Measurements from ENCODE around the gene DEDD.
"Not testable (repeated sequence)": the region's sequence is repeated elsewhere in the genome, so short reads cannot be mapped to it uniquely, and the experiment has no call there.

Gene DEDD

GRCh38 chr1:161117759-161118581, 14.5 kb downstream of the DEDD start, which contains the start of the genes NIT1 and PFDN2:
Gene NIT1 (plus strand): TSS chr1:161118105. CDS start chr1:161118177, 72 bp downstream.
Gene PFDN2 (minus strand): TSS chr1:161118037. CDS start chr1:161118026, 11 bp downstream.
- peak; percentile 77 for DNase-seq (ENCODE audit: low read depth)
- no peak for TF ChIP-seq CTCF (conservative IDR thresholded peaks at IDR 0.05; ENCODE audit: low read length)
- H3K4me3 ChIP-seq (ENCODE audit: low read length) = peak within 1 kb of the TSS; percentile 100

GRCh38 chr1:161115961-161116360, 16.5 kb downstream of the DEDD start:
- not testable (repeated sequence) for H3K4me3 ChIP-seq (ENCODE audit: low read length); DNase-seq (ENCODE audit: low read depth)

GRCh38 chr1:161115132-161115711, 17.2 kb downstream of the DEDD start:
- H3K4me3 ChIP-seq (ENCODE audit: low read length) = no peak overlapping the region
- TF ChIP-seq CTCF (conservative IDR thresholded peaks at IDR 0.05; ENCODE audit: low read length) = no peak
- peak; percentile 65 for DNase-seq (ENCODE audit: low read depth)

GRCh38 chr1:161114556-161114955, 17.9 kb downstream of the DEDD start:
- no peak overlapping the region for H3K4me3 ChIP-seq (ENCODE audit: low read length)

GRCh38 chr1:161113915-161114314, 18.6 kb downstream of the DEDD start:
- no peak overlapping the region for H3K4me3 ChIP-seq (ENCODE audit: low read length)
- no peak for DNase-seq (ENCODE audit: low read depth)
- no peak for TF ChIP-seq CTCF (conservative IDR thresholded peaks at IDR 0.05; ENCODE audit: low read length)

More at GRCh38 chr1:161114556-161114955, 17.9 kb downstream of the DEDD start:
- no peak for DNase-seq (ENCODE audit: low read depth)
- TF ChIP-seq CTCF (conservative IDR thresholded peaks at IDR 0.05; ENCODE audit: low read length) = no peak

- no peak for DNase-seq (ENCODE audit: low read depth)
- no peak for TF ChIP-seq CTCF (conservative IDR thresholded peaks at IDR 0.05; ENCODE audit: low read length)
- no peak overlapping the region for H3K4me3 ChIP-seq (ENCODE audit: low read length)
These were observed 20.9 kb downstream of the DEDD start for GRCh38 chr1:161111527-161111926.

- DNase-seq (ENCODE audit: low read depth) = no peak
- H3K4me3 ChIP-seq (ENCODE audit: low read length) = no peak overlapping the region
- no peak for TF ChIP-seq CTCF (conservative IDR thresholded peaks at IDR 0.05; ENCODE audit: low read length)
These were observed 21.4 kb downstream of the DEDD start for GRCh38 chr1:161111117-161111516.
